ENCODE results near the gene SERINC5.
A peak's percentile ranks its signal among the peaks of the same experiment; 100 is the strongest.
"Not testable (repeated sequence)": the region's sequence is repeated elsewhere in the genome, so short reads cannot be mapped to it uniquely, and the experiment has no call there.

SERINC5 gene

DNA sequence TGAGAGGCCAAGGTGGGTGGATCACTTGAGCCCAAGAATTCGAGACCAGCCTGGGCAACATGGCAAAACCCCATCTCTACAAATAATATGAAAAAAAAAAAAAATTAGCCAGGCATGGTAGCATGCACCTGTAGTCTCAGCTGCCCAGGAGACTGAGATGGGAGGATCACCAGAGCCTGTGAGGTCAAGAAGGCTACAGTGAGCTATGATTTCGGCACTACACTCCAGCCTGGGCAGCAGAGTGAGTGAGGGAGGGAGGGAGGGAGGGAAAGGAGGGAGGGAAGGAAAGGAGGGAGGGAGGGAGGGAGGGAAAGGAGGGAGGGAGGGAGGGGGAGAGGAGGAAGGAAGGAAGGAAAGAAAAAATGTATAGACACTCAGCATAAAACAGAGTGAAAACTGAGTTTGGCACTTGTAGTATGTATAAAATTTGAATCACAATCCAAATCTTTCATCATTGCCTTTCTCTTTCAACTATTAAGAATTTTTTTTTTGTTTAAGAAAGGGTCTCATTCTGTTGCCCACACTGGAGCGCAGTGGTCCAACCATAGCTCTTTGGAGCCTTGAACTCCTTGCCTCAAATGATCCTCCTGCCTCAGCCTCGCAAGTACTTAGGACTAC lies 27.8 kb downstream of the SERINC5 start:
- DNase-seq (ENCODE audit: low read depth), result no peak

DNA sequence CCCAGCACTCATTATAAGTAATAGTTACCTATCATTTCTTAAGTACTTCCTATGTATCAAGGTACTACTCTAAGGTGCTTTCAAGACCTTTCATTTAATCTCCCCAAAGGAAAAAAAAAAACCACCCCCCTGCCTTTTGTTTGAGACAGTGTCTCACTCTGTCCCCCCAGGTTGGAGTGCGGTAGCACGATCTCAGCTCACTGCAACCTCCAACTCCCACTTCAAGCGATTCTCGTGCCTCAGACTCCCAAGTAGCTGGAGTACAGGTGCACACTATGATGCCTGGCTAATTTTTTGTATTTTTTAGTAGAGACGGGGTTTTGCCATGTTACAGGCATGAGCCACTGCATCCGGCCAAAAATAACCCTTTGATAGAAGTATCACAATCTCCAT lies 29.9 kb downstream of the SERINC5 start:
- DNase-seq (ENCODE audit: low read depth), result no peak

DNA sequence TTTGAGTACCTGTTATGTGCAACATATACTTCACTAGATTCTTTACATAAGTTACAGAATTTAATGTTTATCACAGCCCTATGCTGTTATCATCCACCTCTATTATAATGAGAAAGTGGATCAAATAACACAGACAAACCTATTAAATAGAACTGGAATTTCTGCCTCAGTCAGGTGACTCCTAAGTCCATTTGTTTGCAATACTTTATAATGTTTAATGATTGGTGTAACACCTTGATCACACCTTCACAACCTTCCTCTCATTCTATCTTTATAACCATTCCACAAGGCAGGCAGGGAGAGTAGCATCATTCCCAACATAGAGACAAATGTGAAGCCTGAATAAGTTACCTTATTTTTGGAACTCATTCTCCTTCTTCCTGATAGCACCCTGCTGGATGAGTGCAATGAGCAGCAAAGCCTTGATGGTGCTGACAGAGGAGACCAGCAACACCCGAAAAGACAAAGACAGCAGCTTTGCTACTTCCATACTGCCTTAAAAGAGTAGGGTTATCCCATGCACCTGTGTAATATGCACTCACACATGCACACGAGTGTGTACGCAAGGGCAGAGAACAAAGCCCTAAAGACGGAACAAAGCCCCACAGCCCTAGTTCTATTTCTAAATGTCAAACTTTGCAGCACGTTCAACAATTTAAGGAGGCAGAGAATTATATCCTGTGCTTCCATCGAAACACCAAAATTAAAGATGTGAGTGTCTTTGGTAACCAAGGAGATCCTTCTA lies 30.5 kb downstream of the SERINC5 start:
- no peak for DNase-seq (ENCODE audit: low read depth)

DNA sequence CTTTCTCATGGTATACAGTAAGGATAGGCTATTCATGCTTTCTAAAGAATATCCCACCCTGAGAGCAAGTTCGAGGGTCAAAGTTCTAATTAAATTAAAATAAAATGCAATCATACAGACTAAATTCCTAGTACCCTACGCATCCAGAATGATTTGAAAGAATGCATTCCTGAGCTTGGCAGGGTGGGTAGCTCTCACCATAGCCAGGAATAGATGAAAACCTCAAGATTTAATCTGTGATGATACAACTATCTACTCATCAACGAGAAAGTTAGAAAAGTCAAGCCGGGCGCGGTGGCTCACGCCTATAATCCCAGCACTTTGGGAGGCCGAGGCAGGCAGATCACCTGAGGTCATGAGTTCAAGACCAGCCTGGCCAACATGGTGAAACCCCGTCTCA lies 32.3 kb downstream of the SERINC5 start:
- DNase-seq (ENCODE audit: low read depth), result peak; percentile 20

DNA sequence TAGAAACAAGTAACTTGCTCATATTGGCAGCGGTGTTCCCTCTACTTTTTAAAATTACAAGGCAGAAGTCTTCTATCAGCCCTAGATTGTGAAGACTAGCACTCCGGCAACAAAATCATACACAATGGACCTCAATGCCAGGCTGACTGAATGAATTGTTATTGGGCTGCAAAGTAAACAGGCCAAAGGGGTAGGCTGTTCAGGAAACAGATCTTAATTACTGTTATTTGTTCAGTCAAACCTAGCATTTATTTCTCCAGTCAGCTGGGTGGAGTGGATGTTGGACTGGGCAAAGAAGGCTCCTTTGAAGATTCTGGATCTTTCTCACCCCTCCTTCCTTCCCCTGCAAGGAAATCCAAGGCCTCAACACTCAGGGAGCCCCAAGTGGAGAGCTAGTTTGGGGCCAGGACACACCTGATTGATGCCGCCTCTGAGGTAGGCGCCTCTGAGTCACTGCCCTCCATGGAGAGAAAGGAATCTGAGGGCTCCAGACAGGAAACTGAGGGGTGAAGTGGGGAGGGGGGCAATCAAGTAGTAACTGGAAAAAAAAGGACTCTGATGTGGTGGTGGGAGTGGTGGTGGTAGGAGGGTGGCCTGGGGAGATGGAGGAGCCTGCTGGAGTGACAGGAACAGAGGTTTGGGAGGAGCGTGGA lies 35.5 kb downstream of the SERINC5 start:
- no peak for DNase-seq (ENCODE audit: low read depth)

DNA sequence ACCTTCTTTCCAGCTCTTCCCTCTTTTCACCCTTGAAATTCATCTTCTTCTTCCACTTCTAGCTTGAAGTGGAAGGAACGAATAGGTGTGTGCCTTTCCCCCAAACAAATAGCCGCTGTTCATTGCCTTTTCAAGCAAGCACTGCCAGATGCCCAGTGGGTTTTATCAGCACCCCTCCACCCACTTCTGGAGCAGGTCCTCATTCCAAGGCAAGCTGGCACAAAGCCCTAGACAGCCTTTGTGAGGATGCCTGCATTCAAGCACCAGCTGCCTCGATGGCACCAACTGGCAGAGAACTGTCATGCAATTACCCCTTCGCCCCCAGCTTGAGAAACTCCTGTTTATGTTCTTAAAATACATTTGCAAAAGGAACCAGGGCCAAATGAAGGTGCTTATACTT lies 36.5 kb downstream of the SERINC5 start:
- DNase-seq (ENCODE audit: low read depth), result no peak

DNA sequence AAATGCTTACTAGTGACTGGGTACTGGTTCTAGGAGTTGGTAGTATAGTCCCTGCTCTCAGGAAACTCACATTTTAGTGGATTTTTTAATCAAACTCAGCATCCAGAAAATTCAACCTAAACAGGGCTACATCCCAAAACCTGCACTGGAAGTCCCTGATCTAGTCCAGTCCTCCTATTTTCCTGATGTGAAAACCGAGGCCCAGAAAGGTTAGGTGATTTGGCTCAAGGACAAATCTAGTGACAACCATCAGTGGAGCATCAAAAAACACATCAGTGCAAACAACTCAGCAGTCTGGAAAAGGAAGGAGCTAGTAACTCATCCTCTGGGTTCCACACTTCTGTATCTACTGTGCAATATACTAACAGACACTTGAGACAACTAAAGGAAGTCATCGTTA lies 38.2 kb downstream of the SERINC5 start:
- DNase-seq (ENCODE audit: low read depth), result no peak

DNA sequence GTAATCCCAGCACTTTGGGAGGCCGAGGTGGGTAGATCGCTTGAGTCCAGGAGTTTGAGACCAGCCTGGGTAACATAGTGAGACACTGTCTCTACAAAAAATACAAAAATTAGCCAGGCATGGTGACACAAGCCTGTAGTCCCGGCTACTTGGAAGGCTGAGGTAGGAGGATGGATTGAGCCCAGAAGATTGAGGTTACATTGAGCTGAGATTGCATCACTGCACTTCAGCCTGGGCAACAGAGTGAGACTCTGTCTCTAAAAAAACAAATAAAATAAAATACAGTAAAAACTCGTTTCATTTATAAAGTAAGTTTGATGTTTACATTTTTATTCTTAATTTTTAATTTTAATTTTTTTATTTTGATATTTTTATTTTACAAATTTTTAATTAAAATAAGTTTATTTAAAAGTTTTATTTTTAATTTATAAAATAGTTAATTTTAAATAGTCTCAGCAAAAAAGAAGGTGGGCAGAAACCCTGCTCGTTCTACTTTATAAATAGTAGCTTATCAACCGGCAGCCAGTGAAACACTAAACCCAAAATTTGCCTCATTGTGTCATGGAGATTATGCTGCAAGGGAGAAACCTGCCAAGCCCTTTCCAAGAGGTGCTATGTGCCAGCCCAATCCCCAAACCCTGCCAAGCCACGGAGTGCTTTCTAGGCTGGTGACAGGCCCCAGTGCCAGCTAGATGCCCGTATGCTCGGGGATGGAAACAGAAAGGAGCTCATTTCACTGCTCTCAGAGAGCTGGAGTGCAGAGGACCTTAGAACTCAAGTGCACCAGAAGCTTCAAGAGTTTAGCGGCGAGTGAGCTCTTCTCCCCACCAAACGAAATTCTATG lies 38.9 kb downstream of the SERINC5 start:
- no peak for DNase-seq (ENCODE audit: low read depth)

DNA sequence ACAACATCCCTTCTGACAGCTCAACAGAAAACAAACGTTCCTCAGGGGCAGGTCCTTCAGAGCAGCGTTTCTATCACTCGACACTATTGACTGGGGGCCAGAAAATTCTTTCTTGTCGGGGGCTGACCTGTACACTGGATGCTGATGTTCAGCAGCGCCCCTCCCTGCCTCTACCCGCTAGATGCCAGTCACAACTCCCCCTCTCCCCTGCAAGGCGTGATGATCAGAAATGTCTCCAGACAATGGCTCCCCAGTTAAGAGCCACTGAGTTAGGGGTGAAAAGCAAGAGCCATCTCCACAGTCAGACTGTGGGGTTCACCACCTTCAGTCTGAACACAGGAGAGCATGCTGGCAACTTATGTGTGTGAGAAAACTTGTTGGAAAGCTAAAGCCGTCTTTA lies 39.8 kb downstream of the SERINC5 start:
- DNase-seq (ENCODE audit: low read depth), result no peak

DNA sequence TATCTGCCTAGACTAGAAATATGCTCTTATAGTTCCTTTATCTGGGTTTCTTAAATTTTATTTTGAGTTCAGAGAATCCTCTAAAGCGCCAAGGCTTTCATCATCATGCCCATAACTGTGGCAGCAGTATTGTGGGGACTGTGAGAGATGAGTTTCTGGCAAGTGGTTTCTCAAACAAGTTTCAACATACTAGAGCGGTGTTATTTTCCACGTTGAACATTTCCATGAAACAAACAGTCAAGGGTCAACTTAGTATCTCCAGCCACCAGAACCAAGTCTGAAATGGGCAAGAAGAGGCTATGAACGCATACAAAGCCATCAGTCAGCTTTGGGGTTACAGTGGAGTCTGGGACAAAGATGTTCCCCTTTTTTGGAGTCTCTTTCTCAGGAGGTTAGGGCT lies 40.3 kb downstream of the SERINC5 start:
- no peak for DNase-seq (ENCODE audit: low read depth)

DNA sequence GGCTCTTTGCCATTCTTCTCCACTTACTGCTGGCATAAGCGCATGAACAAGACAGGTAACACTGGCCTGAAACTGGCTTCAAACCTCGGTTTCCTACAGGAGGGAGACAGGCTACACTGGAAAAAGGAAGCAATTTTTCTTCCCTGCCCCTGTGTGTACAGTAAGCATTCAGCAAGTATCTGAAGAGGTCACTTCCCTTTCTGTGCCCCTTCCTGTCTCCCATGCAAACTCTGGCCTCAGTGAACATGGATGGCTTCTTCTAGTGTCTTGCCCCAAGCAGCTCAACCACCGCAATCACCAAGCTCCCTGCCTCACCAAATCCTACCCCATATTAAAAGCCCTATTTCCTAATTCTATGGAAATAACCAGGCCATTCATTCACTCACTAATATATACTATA lies 42.4 kb downstream of the SERINC5 start:
- DNase-seq (ENCODE audit: low read depth), result no peak

DNA sequence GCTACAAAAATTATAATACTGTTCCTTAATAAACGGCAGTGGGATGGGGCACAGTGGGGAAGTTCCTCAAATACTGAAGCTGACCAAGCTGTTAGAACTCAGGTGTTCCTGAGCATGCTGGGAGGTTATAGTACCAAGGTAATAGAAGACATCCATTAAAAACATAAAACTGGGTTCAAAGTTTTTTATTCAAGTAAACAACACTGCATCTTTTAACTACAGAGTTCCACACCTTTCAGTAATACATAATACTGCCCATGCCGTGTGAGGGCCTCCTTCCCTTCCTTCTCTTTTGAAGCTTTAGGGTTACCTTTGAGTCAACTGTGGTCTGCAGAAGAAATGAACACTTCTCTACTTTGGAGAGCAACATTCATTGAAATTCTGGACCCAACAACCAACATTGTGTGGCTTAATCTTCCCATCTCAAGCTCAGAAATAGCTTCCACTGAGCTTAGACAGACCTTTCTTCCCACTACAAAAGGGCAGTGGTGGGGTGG lies 43.6 kb downstream of the SERINC5 start:
- DNase-seq (ENCODE audit: low read depth), result no peak

DNA sequence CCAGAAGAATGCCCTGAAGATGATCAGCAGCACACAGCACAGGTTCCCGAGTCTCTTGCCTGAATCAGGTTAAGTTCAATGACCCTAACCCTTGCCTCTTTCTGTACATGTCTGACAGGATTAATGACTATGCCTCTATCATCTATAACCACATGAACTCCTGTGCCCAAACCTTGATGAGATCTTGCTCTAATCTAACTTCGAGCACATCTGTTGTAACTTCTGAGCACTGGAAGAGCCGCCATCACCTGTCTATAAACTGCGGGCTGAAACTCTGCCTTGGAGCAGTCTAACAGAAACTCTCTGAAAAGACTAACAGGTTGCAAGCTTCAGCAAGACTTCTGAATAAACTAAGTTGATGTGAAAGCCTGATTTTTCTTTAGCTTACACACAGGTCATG lies 44.5 kb downstream of the SERINC5 start:
- DNase-seq (ENCODE audit: low read depth), result no peak

DNA sequence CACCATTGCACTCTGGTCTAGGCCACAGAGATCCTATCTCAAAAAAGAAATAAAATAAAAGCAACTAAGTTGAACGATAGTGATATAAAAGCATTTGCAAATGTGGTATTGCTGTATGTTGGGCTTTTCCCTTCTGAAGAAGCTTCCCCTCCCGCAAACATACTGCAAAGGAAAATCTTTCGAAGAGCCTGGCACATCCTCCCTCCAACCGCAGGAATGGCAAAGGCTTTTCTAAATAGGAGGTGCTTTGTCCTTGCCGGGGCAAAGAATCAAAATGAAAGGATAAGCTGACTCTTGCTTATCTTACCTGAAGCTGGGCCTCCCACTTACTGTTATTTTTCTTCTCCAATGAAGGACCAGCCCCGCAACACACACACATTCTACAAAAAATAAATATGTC lies 45.8 kb downstream of the SERINC5 start:
- no peak for DNase-seq (ENCODE audit: low read depth)

DNA sequence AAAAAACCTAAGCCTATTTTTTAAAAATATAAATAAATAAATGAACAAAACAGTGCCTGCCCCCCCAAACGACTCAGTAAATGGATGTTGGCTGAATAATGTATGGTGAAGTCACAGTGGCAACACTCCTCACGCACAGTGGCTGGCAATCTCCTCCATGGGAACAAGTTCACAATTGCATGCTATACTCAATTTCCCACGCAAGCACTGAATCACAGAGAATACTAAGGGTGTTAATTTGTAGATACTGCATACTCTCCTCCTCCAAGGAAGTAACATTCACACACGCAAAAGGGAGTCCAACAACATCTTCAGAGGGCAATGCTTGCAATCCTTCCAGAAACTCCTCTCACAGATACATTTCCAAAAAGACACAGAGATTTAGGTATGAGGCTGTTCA lies 47.5 kb downstream of the SERINC5 start:
- no peak for DNase-seq (ENCODE audit: low read depth)

DNA sequence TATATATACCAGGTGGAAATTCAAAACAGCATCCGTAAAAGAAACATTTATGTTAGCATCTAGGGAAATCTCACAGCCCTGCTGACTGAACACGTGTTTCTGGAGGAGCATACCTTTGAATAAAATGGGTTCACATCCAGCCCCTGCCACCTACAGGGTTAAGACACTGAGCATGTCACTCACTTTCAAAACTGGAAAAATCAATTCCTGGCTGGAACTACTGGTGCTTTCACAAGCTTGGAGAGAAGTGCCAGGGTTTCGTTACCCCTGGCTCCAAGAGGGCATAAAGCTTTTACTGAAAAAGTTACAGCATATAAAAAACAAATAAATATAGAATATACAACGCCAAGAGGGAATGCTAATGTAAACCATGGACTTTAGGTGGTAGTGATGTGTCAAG lies 48.0 kb downstream of the SERINC5 start:
- no peak for DNase-seq (ENCODE audit: low read depth)

DNA sequence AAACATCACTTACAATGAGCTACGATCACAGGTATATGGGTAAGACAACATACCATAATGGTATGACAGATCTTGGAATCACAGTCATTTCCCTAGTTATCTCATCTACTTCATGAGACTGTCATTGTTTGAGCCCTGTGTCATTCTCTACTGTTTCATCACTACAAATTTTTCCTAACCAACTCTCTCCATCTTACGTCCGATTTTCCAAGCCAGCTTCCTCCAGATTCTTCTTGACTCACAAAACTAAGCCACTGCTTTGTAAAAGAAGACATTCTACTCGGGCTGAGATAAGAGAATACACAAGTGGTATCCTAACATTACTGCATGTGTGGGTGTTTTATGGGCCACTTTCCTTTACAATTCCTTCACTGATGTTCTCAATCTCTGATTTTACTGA lies 49.6 kb downstream of the SERINC5 start:
- DNase-seq (ENCODE audit: low read depth), result peak; percentile 67

DNA sequence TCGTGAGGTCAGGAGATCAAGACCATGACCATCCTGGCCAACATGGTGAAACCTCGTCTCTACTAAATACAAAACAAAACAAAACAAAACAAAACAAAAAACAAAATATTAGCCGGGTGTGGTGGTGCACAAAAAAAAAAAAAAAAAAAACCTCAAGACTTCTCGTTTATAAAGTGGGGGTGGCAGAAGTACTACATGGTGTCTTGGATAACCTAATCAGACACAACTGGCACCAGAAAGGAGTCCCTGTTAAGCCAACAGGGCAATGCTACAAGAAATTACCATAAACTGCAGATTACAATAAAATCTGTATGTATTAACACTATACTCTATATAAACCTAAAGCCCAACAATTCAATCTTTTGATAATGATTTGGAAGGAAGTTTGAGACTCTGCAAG lies 50.0 kb downstream of the SERINC5 start:
- no peak for DNase-seq (ENCODE audit: low read depth)

DNA sequence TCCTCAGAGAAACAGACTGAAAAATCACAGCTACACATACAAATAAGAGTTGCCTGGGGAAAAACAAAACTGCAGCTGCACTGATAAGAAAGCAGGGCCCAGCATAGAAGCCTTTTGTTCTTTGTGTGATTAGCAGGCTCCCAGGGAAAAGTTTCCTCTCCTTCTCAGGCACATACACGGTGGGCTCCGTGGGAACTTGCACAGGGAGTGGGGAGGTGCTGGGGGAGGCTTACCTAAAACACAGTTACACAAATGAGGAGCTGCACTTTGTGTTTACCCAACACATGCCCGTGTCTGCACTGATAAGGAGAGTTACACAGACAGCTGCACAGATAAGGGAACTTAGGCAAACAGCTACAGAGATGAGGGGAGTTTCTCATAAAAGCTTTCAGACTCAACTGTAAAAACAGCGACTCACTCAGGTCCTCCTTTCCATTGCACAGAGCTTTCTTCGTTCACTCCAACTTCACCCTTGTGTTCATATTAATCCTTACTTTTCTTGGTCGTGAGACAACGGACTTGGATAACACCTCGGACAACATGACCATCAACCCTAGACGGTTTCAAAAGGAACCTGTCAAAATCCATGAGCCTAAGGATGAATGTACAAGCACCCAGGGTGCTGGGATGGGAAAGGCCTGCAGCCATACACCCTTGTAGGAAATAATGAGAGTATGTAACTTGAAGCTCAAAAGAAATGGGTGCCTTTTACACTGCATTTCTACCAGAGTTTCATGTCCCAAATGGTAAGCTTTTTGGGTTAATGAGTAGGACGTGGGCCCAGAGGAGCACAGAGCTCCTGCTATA lies 50.8 kb downstream of the SERINC5 start:
- DNase-seq (ENCODE audit: low read depth), result no peak

DNA sequence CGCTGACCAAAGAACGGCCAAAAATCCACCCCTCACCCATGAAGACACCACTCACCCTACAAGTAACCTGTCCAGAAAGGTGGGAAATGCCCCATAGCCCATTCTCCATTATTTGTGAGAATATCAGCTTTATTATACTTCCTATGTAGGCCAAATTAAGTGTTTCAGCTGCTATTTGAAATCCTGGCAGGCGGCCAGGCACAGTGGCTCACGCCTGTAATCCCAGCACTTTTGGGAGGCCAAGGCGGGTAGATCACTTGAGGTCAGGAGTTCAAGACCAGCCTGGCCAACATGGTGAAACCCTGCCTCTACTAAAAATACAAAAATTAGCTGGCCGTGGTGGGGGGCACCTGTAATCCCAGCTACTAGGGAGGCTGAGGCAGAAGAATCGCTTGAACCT lies 54.1 kb downstream of the SERINC5 start:
- DNase-seq (ENCODE audit: low read depth), result not testable (repeated sequence)

DNA sequence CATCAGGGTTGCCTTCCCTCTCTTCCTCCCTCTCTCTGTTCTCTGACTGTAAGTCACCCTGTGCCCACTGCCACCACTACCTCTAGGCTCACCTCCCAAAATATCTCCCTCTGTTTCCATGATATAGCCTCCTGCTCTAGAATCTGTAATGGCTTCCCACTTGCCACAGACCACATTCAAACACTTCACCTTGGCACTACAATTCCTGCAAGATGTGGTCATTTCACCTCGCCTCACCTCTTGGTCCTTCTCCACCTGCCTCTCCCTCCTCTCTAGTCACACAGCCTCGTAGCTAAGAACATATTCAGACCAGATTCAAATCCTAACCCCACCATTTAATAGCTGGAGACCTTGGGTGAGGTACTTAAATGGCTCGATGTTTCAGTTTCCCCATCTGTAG lies 56.9 kb downstream of the SERINC5 start:
- DNase-seq (ENCODE audit: low read depth), result no peak

DNA sequence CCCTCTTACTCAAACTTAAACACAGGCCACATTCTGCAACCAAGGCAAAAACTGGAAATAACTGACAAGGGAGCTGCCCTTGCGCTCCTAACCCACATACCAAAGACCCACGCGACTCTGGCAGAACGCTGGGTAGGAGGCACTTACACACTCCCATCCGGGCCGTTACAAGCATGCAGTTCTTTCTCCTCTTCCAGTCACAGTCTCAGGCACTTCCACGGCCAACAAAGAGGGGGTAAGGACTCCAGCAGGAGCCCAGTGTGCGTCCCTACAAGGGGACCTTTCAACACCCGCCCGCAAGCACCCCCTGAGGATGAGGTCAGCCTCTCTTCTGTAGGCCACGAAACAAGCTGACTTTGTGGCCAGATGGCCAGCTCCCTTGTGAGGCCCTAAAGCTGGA lies 57.4 kb downstream of the SERINC5 start:
- no peak for DNase-seq (ENCODE audit: low read depth)

Measured in ELR (cell line).